Activated CD8-positive, alpha-beta memory T cell treated with anti-CD3 and anti-CD28 coated beads, Interleukin-2, amount 50 U/mL, for 1 hour (primary cell): ENCODE measurements around the gene SLC38A8.

ENCODE experiments used
- DNase-seq: peaks from one replicate; pipeline ENCODE4 v3.0.0-alpha.2; 2020; ENCODE audit errors: extremely low read depth

Gene SLC38A8

GRCh38 chr16:83971165-83972130 lies 71.1 kb downstream of the SLC38A8 start:
- DNase-seq: no peak

- no peak for DNase-seq
These were observed 72.2 kb downstream of the SLC38A8 start for GRCh38 chr16:83970430-83970815.

GRCh38 chr16:83969771-83970429 lies 72.7 kb downstream of the SLC38A8 start:
- no peak for DNase-seq

- DNase-seq: no peak
These were observed 73.5 kb downstream of the SLC38A8 start for GRCh38 chr16:83968891-83969649.

GRCh38 chr16:83968306-83968851 lies 74.2 kb downstream of the SLC38A8 start:
- no peak for DNase-seq

GRCh38 chr16:83967838-83968305 lies 74.7 kb downstream of the SLC38A8 start, which contains the start of gene NECAB2:
Gene NECAB2, plus strand, starts transcription at chr16:83968244. Its CDS starts 405 bp downstream, at chr16:83968649.
- DNase-seq: no peak

- DNase-seq: no peak
These were observed 75.5 kb downstream of the SLC38A8 start for GRCh38 chr16:83967091-83967490.

GRCh38 chr16:83966153-83966696 lies 76.4 kb downstream of the SLC38A8 start:
- no peak for DNase-seq

GRCh38 chr16:83965444-83966152 lies 77.0 kb downstream of the SLC38A8 start:
- DNase-seq: no peak

GRCh38 chr16:83964684-83965443 lies 77.7 kb downstream of the SLC38A8 start:
- no peak for DNase-seq

- no peak for DNase-seq
These were observed 79.1 kb downstream of the SLC38A8 start for GRCh38 chr16:83963277-83964119.

- no peak for DNase-seq
These were observed 81.0 kb downstream of the SLC38A8 start for GRCh38 chr16:83961591-83961990.

GRCh38 chr16:83960521-83961249 lies 81.9 kb downstream of the SLC38A8 start:
- no peak for DNase-seq
